B cell (primary cell): ENCODE data around the gene ELF3.

ENCODE experiments used
- EZH2 ChIP-seq: IDR thresholded peaks from 2 replicates; pipeline ENCODE4 v1.6.1; 2012; ENCODE audit warnings: borderline replicate concordance, low read depth, mild to moderate bottlenecking, moderate library complexity, low read length; ENCODE audit not compliant: insufficient read depth, poor library complexity, severe bottlenecking
- TF ChIP-seq, protein P1 (sequence below): fragments of 200-600 bp; IDR thresholded peaks from one replicate; pipeline ENCODE4 v1.8.0; 2022; ENCODE audit warnings: antibody characterized with exemption, mild to moderate bottlenecking

DNA sequence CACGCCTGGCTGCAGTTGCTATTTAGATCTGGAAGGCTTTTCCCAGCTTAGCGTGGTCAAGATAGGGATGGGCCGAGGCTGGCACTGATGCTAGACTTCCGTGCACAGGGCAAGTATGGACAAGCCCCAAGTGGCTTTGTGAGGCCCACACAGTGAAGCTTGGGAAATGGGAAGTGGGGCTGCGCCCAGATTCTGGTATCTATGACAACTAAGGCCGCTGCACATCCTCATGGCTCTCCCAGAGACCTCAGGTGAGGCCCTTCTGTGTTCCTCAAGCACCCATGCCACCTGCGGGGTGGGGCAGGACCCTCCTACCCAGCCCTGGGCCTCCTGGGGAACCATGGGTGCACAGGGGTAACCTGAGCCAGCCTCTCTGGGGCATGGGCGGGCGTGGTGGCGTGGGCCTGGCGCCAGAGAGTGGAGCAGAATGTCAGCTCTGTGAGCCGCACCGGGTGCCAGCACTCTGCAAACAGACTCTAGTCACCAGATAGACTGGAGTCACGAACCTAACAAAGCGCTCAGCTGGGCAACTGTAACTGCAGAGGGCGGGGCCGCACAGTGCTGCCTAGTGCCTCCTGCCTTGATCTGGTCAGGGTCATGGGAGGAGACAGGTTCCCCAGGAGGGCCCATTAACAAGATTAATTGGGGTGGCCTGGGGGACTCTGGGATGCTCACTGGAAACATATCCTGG is 46.4 kb downstream of the ELF3 start:
- TF ChIP-seq, protein P1, sequence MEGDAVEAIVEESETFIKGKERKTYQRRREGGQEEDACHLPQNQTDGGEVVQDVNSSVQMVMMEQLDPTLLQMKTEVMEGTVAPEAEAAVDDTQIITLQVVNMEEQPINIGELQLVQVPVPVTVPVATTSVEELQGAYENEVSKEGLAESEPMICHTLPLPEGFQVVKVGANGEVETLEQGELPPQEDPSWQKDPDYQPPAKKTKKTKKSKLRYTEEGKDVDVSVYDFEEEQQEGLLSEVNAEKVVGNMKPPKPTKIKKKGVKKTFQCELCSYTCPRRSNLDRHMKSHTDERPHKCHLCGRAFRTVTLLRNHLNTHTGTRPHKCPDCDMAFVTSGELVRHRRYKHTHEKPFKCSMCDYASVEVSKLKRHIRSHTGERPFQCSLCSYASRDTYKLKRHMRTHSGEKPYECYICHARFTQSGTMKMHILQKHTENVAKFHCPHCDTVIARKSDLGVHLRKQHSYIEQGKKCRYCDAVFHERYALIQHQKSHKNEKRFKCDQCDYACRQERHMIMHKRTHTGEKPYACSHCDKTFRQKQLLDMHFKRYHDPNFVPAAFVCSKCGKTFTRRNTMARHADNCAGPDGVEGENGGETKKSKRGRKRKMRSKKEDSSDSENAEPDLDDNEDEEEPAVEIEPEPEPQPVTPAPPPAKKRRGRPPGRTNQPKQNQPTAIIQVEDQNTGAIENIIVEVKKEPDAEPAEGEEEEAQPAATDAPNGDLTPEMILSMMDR = no peak
- TF ChIP-seq EZH2 = no peak
